ENCODE measurements around the gene LILRB5. TPM values are rescaled to one million over a fixed set of nuclear protein-coding genes. Genes with fewer than 3 reads are reported as not detected.
"Not testable (repeated sequence)": the region's sequence is repeated elsewhere in the genome, so short reads cannot be mapped to it uniquely, and the experiment has no call there.

Gene LILRB5
- total RNA-seq, 2 experiments from 2014 or later, result not detected

GRCh38 chr19:54281729-54282075 lies 24.6 kb upstream of the LILRB5 start:
- CTCF ChIA-PET; H3K27ac Mint-ChIP-seq; H3K4me3 Mint-ChIP-seq; H3K9me3 Mint-ChIP-seq (ENCODE audit: low read depth); H3K36me3 Mint-ChIP-seq; ATAC-seq; H3K4me1 Mint-ChIP-seq: not testable (repeated sequence)
- H3K27me3 Mint-ChIP-seq, result peaks cover 41% of the 10 kb centered on the region
- DNase-seq, result peak; percentile 28

DNA sequence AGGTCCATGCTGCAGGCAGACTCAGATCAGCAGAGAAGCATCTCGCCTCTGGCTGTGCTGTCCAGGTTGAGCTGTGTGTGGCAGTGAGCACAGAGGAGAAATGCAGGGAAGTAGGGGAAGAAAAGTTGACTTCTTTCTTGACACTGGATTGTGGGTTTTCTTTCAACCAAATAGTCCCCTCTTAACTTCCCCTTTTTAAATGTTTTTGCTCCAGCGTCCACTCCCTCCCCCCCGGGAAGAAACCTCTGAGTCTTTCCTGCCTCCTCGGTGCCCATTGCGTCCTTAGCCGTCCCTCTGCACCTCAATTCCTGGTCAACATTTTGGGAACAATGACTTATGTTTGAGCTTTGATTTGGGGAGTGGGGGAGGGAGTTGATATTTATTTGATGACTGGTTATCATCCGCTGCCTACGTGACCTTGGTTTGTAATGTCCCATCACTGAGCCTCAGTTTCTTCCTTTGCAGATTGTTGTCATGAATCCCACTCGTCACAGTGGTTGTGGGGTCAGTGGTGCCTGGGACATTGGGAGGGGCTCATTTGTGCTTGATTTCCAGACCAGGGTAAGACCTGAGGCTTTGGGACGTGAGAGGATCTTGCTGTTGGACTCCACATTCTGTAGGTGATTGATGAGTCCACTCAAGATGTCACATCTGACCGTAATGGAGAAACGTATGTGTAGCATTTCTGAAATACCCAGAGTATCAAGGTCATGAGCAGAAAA lies 24.1 kb upstream of the LILRB5 start, which contains the start of gene LILRB2:
Gene LILRB2 (minus strand): TSS at position 104 of the 722 bp plus-strand sequence. CDS start 614 bp downstream, outside the sequence.
- DNase-seq (peak; percentile 26), ATAC-seq (no peak)
- Mint-ChIP-seq H3K9me3 (ENCODE audit: low read depth) (no peaks in the 10 kb centered on the region), H3K4me3 (no peak within 1 kb of the TSS), H3K27ac (no peak within 1 kb of the TSS), H3K4me1 (no peaks in the 10 kb centered on the region), H3K36me3 (no peaks in the 10 kb centered on the region), H3K27me3 (peaks cover 40% of the 10 kb centered on the region)
- CTCF ChIA-PET, result no interaction called here

- CTCF ChIA-PET; H3K36me3 Mint-ChIP-seq; ATAC-seq; H3K4me3 Mint-ChIP-seq; H3K27ac Mint-ChIP-seq; H3K9me3 Mint-ChIP-seq (ENCODE audit: low read depth); H3K4me1 Mint-ChIP-seq: not testable (repeated sequence)
- peaks cover 42% of the 10 kb centered on the region for H3K27me3 Mint-ChIP-seq
- DNase-seq, result peak; percentile 29
Observed at GRCh38 chr19:54280441-54280840, 23.4 kb upstream of the LILRB5 start.

- H3K27me3 Mint-ChIP-seq, result peaks cover 45% of the 10 kb centered on the region
- CTCF ChIA-PET; H3K9me3 Mint-ChIP-seq (ENCODE audit: low read depth); H3K27ac Mint-ChIP-seq; ATAC-seq; H3K4me1 Mint-ChIP-seq; H3K4me3 Mint-ChIP-seq; H3K36me3 Mint-ChIP-seq: not testable (repeated sequence)
- peak; percentile 9 for DNase-seq
Observed at GRCh38 chr19:54280025-54280424, 23.0 kb upstream of the LILRB5 start.

GRCh38 chr19:54279406-54279962 lies 22.4 kb upstream of the LILRB5 start:
- CTCF ChIA-PET, result no interaction called here
- Mint-ChIP-seq H3K4me3 (no peak overlapping the region), H3K27me3 (peaks cover 39% of the 10 kb centered on the region), H3K27ac (no peak overlapping the region), H3K4me1 (no peaks in the 10 kb centered on the region), H3K36me3 (no peaks in the 10 kb centered on the region), H3K9me3 (ENCODE audit: low read depth) (no peaks in the 10 kb centered on the region)
- ATAC-seq (no peak), DNase-seq (peak; percentile 22)

GRCh38 chr19:54278571-54279195 lies 21.6 kb upstream of the LILRB5 start:
- H3K4me1 Mint-ChIP-seq; H3K36me3 Mint-ChIP-seq; H3K9me3 Mint-ChIP-seq (ENCODE audit: low read depth); CTCF ChIA-PET; H3K4me3 Mint-ChIP-seq; H3K27ac Mint-ChIP-seq; ATAC-seq: not testable (repeated sequence)
- H3K27me3 Mint-ChIP-seq, result peaks cover 40% of the 10 kb centered on the region
- DNase-seq, result peak; percentile 14

- H3K9me3 Mint-ChIP-seq (ENCODE audit: low read depth); H3K4me3 Mint-ChIP-seq; CTCF ChIA-PET; ATAC-seq; H3K4me1 Mint-ChIP-seq; H3K36me3 Mint-ChIP-seq; DNase-seq; H3K27ac Mint-ChIP-seq: not testable (repeated sequence)
- peaks cover 42% of the 10 kb centered on the region for H3K27me3 Mint-ChIP-seq
Observed at GRCh38 chr19:54278056-54278455, 21.0 kb upstream of the LILRB5 start.

DNA sequence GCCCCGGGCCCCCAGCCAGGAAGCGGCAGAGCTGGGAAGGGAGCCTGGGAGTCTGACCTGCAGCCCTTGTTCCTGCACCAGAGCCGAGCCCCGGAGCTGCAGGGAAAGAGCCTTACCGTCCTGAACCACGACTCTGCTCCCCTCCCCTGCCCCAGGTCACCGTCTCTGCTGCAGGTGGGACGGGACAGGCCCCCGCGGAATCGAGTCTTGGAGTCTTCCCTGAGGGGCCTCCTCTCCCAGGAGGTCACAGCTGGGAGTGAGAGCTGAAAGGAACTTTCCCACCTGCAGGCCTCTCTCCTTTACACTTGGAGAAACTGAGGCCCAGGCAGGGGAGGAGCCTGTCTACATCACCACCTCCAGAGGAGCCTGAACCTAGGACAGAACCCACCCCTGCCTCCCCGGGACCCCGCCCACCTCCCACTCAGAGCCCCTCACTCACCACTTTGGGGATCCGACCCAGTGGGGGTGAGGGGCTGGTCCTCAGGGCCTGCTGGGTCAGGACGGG lies 20.1 kb upstream of the LILRB5 start:
- DNase-seq; H3K4me1 Mint-ChIP-seq; H3K9me3 Mint-ChIP-seq (ENCODE audit: low read depth); H3K4me3 Mint-ChIP-seq; ATAC-seq; CTCF ChIA-PET; H3K27ac Mint-ChIP-seq; H3K36me3 Mint-ChIP-seq: not testable (repeated sequence)
- H3K27me3 Mint-ChIP-seq, result peaks cover 43% of the 10 kb centered on the region

GRCh38 chr19:54275951-54276350 lies 18.9 kb upstream of the LILRB5 start:
- Mint-ChIP-seq H3K9me3 (ENCODE audit: low read depth) (no peaks in the 10 kb centered on the region), H3K27me3 (peaks cover 45% of the 10 kb centered on the region), H3K36me3 (no peaks in the 10 kb centered on the region), H3K27ac (no peak overlapping the region), H3K4me3 (no peak overlapping the region), H3K4me1 (no peaks in the 10 kb centered on the region)
- DNase-seq (no peak), ATAC-seq (no peak)
- CTCF ChIA-PET, result no interaction called here

DNA sequence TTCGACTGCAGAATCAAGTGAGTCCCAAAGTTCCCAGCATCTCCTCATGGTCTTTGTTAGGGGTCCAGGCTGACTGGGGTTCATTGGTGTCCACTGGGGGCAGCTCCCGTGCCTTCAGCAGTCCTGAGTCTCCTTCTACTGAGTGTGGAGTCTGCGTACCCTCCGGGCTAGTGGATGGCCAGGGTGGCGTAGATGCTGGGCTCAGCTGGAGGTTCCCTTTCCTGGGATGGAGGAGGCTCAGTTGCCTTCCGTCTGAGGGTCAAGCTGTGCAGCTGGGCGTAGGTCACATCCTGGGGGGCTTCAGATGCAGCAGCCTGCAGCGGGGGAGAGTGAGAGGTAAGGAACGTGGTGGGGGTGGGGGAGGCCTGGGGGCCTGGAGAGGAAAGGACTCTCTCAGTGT lies 17.4 kb upstream of the LILRB5 start:
- H3K36me3 Mint-ChIP-seq; H3K4me1 Mint-ChIP-seq; H3K9me3 Mint-ChIP-seq (ENCODE audit: low read depth); CTCF ChIA-PET; H3K27ac Mint-ChIP-seq; ATAC-seq; DNase-seq; H3K4me3 Mint-ChIP-seq: not testable (repeated sequence)
- peaks cover 42% of the 10 kb centered on the region for H3K27me3 Mint-ChIP-seq

GRCh38 chr19:54273821-54274220 lies 16.7 kb upstream of the LILRB5 start:
- no peak for ATAC-seq
- no peaks in the 10 kb centered on the region for H3K9me3 Mint-ChIP-seq (ENCODE audit: low read depth)

DNA sequence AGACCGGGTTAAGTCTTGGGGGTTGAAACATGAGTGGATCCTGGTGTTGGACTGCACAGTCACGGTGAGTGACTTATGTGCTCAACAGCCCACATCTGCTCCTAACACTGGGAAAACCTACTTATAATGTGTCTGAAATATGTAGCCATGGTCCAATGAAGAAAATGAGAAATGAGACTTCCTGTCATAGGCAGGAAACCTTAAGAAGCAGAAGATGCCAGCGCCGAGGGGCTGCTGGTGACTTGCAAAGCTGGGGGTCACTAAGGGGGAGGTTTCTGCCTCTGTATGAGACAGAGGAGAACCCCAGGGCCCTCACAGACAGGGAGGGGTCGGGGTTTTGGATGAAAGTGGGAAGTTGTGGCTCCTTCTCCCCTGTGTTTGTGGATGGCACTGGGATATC lies 15.1 kb upstream of the LILRB5 start:
- ATAC-seq; CTCF ChIA-PET; H3K4me3 Mint-ChIP-seq; H3K27ac Mint-ChIP-seq; H3K36me3 Mint-ChIP-seq; H3K9me3 Mint-ChIP-seq (ENCODE audit: low read depth); DNase-seq; H3K4me1 Mint-ChIP-seq: not testable (repeated sequence)
- peaks cover 50% of the 10 kb centered on the region for H3K27me3 Mint-ChIP-seq

More at GRCh38 chr19:54273821-54274220, 16.7 kb upstream of the LILRB5 start:
- CTCF ChIA-PET, result no interaction called here
- Mint-ChIP-seq H3K27me3 (peaks cover 39% of the 10 kb centered on the region), H3K4me3 (no peak overlapping the region), H3K4me1 (no peaks in the 10 kb centered on the region), H3K36me3 (no peaks in the 10 kb centered on the region), H3K27ac (no peak overlapping the region)
- DNase-seq, result no peak

DNA sequence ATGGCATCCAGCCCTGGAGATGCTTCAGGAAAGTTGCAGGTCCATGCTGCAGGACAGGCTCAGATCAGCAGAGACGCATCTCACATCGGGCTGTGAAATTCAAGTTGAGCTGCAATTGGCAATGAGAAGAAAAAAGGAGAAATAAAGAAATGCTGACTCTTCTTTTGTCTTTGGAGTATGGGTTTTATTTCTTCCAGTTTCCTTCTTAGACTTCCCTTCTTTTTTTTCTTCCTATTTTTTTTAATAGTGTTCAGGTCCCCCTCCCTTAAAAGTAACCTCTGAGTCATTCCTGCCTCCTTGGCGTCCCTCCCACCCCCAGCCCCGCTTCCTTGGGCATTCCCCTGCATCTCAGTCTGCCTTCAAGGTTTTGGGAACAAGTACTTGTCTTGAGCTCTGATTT lies 14.5 kb upstream of the LILRB5 start:
- H3K9me3 Mint-ChIP-seq (ENCODE audit: low read depth); ATAC-seq; H3K4me3 Mint-ChIP-seq; CTCF ChIA-PET; H3K36me3 Mint-ChIP-seq; H3K4me1 Mint-ChIP-seq; H3K27ac Mint-ChIP-seq; DNase-seq: not testable (repeated sequence)
- H3K27me3 Mint-ChIP-seq, result peaks cover 53% of the 10 kb centered on the region

GRCh38 chr19:54271106-54271505 lies 14.0 kb upstream of the LILRB5 start:
- ATAC-seq (no peak), DNase-seq (no peak)
- Mint-ChIP-seq H3K4me1 (no peaks in the 10 kb centered on the region), H3K27ac (no peak overlapping the region), H3K36me3 (no peaks in the 10 kb centered on the region), H3K9me3 (ENCODE audit: low read depth) (no peaks in the 10 kb centered on the region), H3K4me3 (no peak overlapping the region), H3K27me3 (peaks cover 57% of the 10 kb centered on the region)
- CTCF ChIA-PET, result no interaction called here

All from activated CD8-positive, alpha-beta memory T cell treated with anti-CD3 and anti-CD28 coated beads, Interleukin-2, amount 10 ng/mL, durations not matched to agents 7 days and 5 days (primary cell).